HepG2 (cell line): Measurements from ENCODE around the gene SRCIN1. TPM values are rescaled to one million over a fixed set of nuclear protein-coding genes. Genes with fewer than 3 reads are reported as not detected.
A peak's percentile ranks its signal among the peaks of the same experiment; 100 is the strongest.

Experiments used
- CENPBD1 ChIP-seq: sonication (generic); formaldehyde crosslinking; IDR thresholded peaks from 2 replicates; pipeline ENCODE4 v1.8.0; 2022; ENCODE audit warnings: missing genetic modification reagents, low read depth, mild to moderate bottlenecking, borderline replicate concordance
- DZIP1 ChIP-seq: sonication (generic); formaldehyde crosslinking; IDR thresholded peaks from 2 replicates; pipeline ENCODE4 v1.5.0; 2020; ENCODE audit warnings: mild to moderate bottlenecking, missing genetic modification reagents
- FOXO1 ChIP-seq: sonication (generic); formaldehyde crosslinking; IDR thresholded peaks from 2 replicates; pipeline ENCODE4 v1.4.0; 2020; ENCODE audit warnings: missing genetic modification reagents
- HHEX ChIP-seq: IDR thresholded peaks from 2 replicates; pipeline ENCODE4 v1.6.1; 2016; ENCODE audit warnings: control low read depth
- ISX ChIP-seq: sonication (generic); formaldehyde crosslinking; conservative IDR thresholded peaks from 2 replicates; pipeline ENCODE4 v1.5.0; 2020; ENCODE audit warnings: missing genetic modification reagents
- MEIS1 ChIP-seq: sonication (generic); formaldehyde crosslinking; IDR thresholded peaks from 2 replicates; pipeline ENCODE4 v1.9.0; 2021; ENCODE audit warnings: mild to moderate bottlenecking, missing genetic modification reagents, moderate library complexity, borderline replicate concordance
- NFE2L1 ChIP-seq: sonication (generic); formaldehyde crosslinking; IDR thresholded peaks from 2 replicates; pipeline ENCODE4 v1.4.0; 2020; ENCODE audit warnings: missing genetic modification reagents, mild to moderate bottlenecking, borderline replicate concordance
- PRDM10 ChIP-seq: sonication (generic); formaldehyde crosslinking; IDR thresholded peaks from 2 replicates; pipeline ENCODE4 v1.4.0; 2020; ENCODE audit warnings: low read depth, missing genetic modification reagents
- SMAD3 ChIP-seq: sonication (generic); formaldehyde crosslinking; IDR thresholded peaks from 2 replicates; pipeline ENCODE4 v1.4.0; 2020; ENCODE audit warnings: missing genetic modification reagents
- SP140L ChIP-seq: sonication (generic); formaldehyde crosslinking; IDR thresholded peaks from 2 replicates; pipeline ENCODE4 v1.4.0; 2020; ENCODE audit warnings: missing genetic modification reagents, borderline replicate concordance
- ZFX ChIP-seq: sonication (generic); formaldehyde crosslinking; IDR thresholded peaks from 2 replicates; pipeline ENCODE4 v1.4.0; 2020; ENCODE audit warnings: mild to moderate bottlenecking, low read depth, missing genetic modification reagents, moderate library complexity
- ZHX2 ChIP-seq, 2 experiments: sonication (generic) in 1 of 2; formaldehyde crosslinking in 1 of 2; IDR thresholded peaks; 2 replicates each; pipeline versions ENCODE4 v1.6.1 to v1.9.0; 2014 to 2022; ENCODE audit warnings: antibody characterized with exemption in 1 of 2, borderline replicate concordance in 1 of 2, inconsistent platforms in 1 of 2, low read depth in 1 of 2, missing genetic modification reagents in 1 of 2
- ZNF282 ChIP-seq: fragments of 450-650 bp; IDR thresholded peaks from 2 replicates; pipeline ENCODE4 v1.6.1; 2018; ENCODE audit not compliant: partially characterized antibody
- ZNF577 ChIP-seq: sonication (generic); formaldehyde crosslinking; IDR thresholded peaks from 2 replicates; pipeline ENCODE4 v1.4.0; 2020; ENCODE audit warnings: mild to moderate bottlenecking, low read depth, missing genetic modification reagents, borderline replicate concordance
- polyA plus RNA-seq, 8 experiments: library from polyadenylated mRNA; depleted of rRNA in 3 of 8; stranded (reverse) in 7 of 8; unstranded in 1 of 8; fragments of >200 nt; fragmentation: Illumina TruSeq in 4 of 8; extraction: Trizol in 4 of 8; gene quantifications; 2 replicates each; pipeline versions ENCODE4 v1.2.1 to v1.2.3, GENCODE V29; 2011 to 2016; ENCODE audit warnings: low read depth in 4 of 8, missing spikeins in 1 of 8, mixed read lengths in 1 of 8; ENCODE audit not compliant: insufficient read depth in 1 of 8
- total RNA-seq, 5 experiments: library from RNA; depleted of rRNA; stranded (reverse); fragments of >200 nt; fragmentation: Illumina TruSeq; extraction: Trizol; gene quantifications; 2 replicates each; pipeline ENCODE4 v1.2.3, GENCODE V29; 2016; ENCODE audit warnings: low read depth in 1 of 5

The SRCIN1 gene
- total and polyA plus RNA-seq, 2 of the 13 experiments (the other 11 are each of a cell fraction or from before 2014, with no cell fraction given): 1.2 to 9.6 TPM

GRCh38 chr17:38557836-38558727 lies 47.7 kb downstream of the SRCIN1 start (continued):
- TF ChIP-seq MEIS1 (no peak), ZNF282 (no peak), SP140L (CRISPR knock-in tag) (no peak), ISX (CRISPR knock-in tag) (no peak), HHEX (no peak), CENPBD1 (no peak), ZNF577 (CRISPR knock-in tag) (no peak), ZFX (CRISPR knock-in tag) (peak; percentile 77), SMAD3 (CRISPR knock-in tag) (peak; percentile 72), NFE2L1 (CRISPR knock-in tag) (0 out of 2 replicates have a peak, but pooled peaks have one; percentile 38), DZIP1 (no peak), FOXO1 (peak; percentile 68; the same call in 1 of the 2 replicates), ZHX2 (IDR thresholded peaks at IDR 0.05; ENCODE audit: low read depth) (no peak), ZHX2 (CRISPR knock-in tag; IDR thresholded peaks at IDR 0.05; ENCODE audit: borderline replicate concordance) (no peak), PRDM10 (CRISPR knock-in tag) (no peak)
